Neural cell (in vitro differentiated cells): ENCODE results near the gene HEPACAM. TPM values are rescaled to one million over a fixed set of nuclear protein-coding genes. Genes with fewer than 3 reads are reported as not detected.

Experiments
- H2AFZ ChIP-seq: fragments of 200-600, 300-800 bp; sonication (generic), shearing (Covaris generic); 2 replicates; pipeline ENCODE4 v1.6.0; 2014; ENCODE audit warnings: low read depth, mild to moderate bottlenecking, antibody characterized with exemption, low read length, moderate library complexity
- H3F3A ChIP-seq: fragments of 200-600 bp; shearing (Covaris generic); 2 replicates; pipeline ENCODE4 v1.6.1; 2016; ENCODE audit warnings: mild to moderate bottlenecking, moderate library complexity, mixed read lengths, antibody characterized with exemption, low read length; ENCODE audit not compliant: insufficient read depth, poor library complexity, severe bottlenecking
- H3K27ac ChIP-seq: fragments of 200-600, 300-800 bp; sonication (generic), shearing (Covaris generic); 2 replicates; pipeline ENCODE4 v1.5.1; 2014; ENCODE audit warnings: mild to moderate bottlenecking, low read length, moderate library complexity
- H3K27me3 ChIP-seq: fragments of 300-800, 200-600 bp; sonication (generic), shearing (Covaris generic); 2 replicates; pipeline ENCODE4 v1.6.0; 2014; ENCODE audit warnings: mild to moderate bottlenecking, low read depth, low read length, moderate library complexity; ENCODE audit not compliant: insufficient read depth
- H3K36me3 ChIP-seq: fragments of 300-800, 200-600 bp; sonication (generic), shearing (Covaris generic); 2 replicates; pipeline ENCODE4 v1.5.1; 2014; ENCODE audit warnings: mild to moderate bottlenecking, antibody characterized with exemption, low read length, moderate library complexity; ENCODE audit not compliant: insufficient read depth
- H3K4me2 ChIP-seq: fragments of 300-800, 200-600 bp; sonication (generic), shearing (Covaris generic); 2 replicates; pipeline ENCODE4 v1.6.0; 2014; ENCODE audit warnings: mild to moderate bottlenecking, low read length
- H3K4me3 ChIP-seq: fragments of 300-800, 200-600 bp; sonication (generic), shearing (Covaris generic); 2 replicates; pipeline ENCODE4 v1.5.1; 2014; ENCODE audit warnings: mild to moderate bottlenecking, low read length, moderate library complexity
- H3K79me2 ChIP-seq: fragments of 200-600 bp; shearing (Covaris generic); replicated peaks from 2 replicates; pipeline ENCODE4 v1.6.0; 2014; ENCODE audit warnings: mild to moderate bottlenecking, low read length, moderate library complexity; ENCODE audit not compliant: insufficient read depth
- H3K9ac ChIP-seq: fragments of 300-800, 200-600 bp; sonication (generic), shearing (Covaris generic); 2 replicates; pipeline ENCODE4 v1.6.1; 2016; ENCODE audit warnings: mild to moderate bottlenecking, low read length, mixed read lengths
- H3K9me2 ChIP-seq: fragments of 200-600 bp; shearing (Covaris generic); 2 replicates; pipeline ENCODE4 v1.6.1; 2016; ENCODE audit warnings: mild to moderate bottlenecking, low read length, mixed read lengths; ENCODE audit not compliant: insufficient read depth
- H3K9me3 ChIP-seq: fragments of 200-600, 300-800 bp; sonication (generic), shearing (Covaris generic); 2 replicates; pipeline ENCODE4 v1.6.1; 2016; ENCODE audit warnings: mild to moderate bottlenecking, mixed run types, low read length, moderate library complexity, mixed read lengths
- H4K20me1 ChIP-seq: fragments of 200-600 bp; shearing (Covaris generic); 2 replicates; pipeline ENCODE4 v1.6.1; 2016; ENCODE audit warnings: mild to moderate bottlenecking, mixed run types; ENCODE audit not compliant: insufficient read depth
- CTCF ChIP-seq: fragments of 450-650 bp; IDR thresholded peaks from 2 replicates; pipeline ENCODE4 v1.5.1; 2014; ENCODE audit warnings: antibody characterized with exemption, mild to moderate bottlenecking, moderate library complexity; ENCODE audit not compliant: poor library complexity, severe bottlenecking
- EP300 ChIP-seq: fragments of 450-650 bp; conservative IDR thresholded peaks from 2 replicates; pipeline ENCODE4 v1.6.1; 2014; ENCODE audit warnings: antibody characterized with exemption, mild to moderate bottlenecking, moderate library complexity; ENCODE audit not compliant: poor library complexity, severe bottlenecking
- EZH2 ChIP-seq: fragments of 200-600, 300-800 bp; shearing (Covaris generic), sonication (generic); IDR thresholded peaks from 2 replicates; pipeline ENCODE4 v1.6.1; 2014; ENCODE audit warnings: antibody characterized with exemption, low read length, borderline replicate concordance, mild to moderate bottlenecking; ENCODE audit not compliant: insufficient read depth, poor library complexity, severe bottlenecking
- MXI1 ChIP-seq: fragments of 450-650 bp; conservative IDR thresholded peaks from 2 replicates; pipeline ENCODE4 v1.6.1; 2014; ENCODE audit warnings: antibody characterized with exemption, mild to moderate bottlenecking; ENCODE audit not compliant: poor library complexity, severe bottlenecking
- POLR2AphosphoS5 ChIP-seq: IDR thresholded peaks from 2 replicates; pipeline ENCODE4 v1.6.1; 2012
- RAD21 ChIP-seq: fragments of 450-650 bp; conservative IDR thresholded peaks from 2 replicates; pipeline ENCODE4 v1.6.1; 2014; ENCODE audit warnings: antibody characterized with exemption, mild to moderate bottlenecking, moderate library complexity
- REST ChIP-seq: IDR thresholded peaks from 2 replicates; pipeline ENCODE4 v1.6.1; 2012; ENCODE audit warnings: borderline replicate concordance
- SMC3 ChIP-seq: fragments of 450-650 bp; conservative IDR thresholded peaks from 2 replicates; pipeline ENCODE4 v1.6.1; 2014; ENCODE audit warnings: antibody characterized with exemption, mild to moderate bottlenecking, moderate library complexity; ENCODE audit not compliant: poor library complexity
- TAF1 ChIP-seq: IDR thresholded peaks from 2 replicates; pipeline ENCODE4 v1.6.1; 2012; ENCODE audit warnings: low read depth
- polyA plus RNA-seq: library from polyadenylated mRNA; depleted of rRNA; stranded (reverse); fragments of >200 nt; gene quantifications from 2 replicates; pipeline ENCODE4 v1.2.3, GENCODE V29; 2014

The HEPACAM gene
- polyA plus RNA-seq, 1 donor from 2014 or later: not detected

GRCh38 chr11:124961972-124962609 is 26.2 kb upstream of the HEPACAM start:
- H3K9me2 ChIP-seq: no peaks in the 10 kb centered on the region
- no peaks in the 10 kb centered on the region for H3K79me2 ChIP-seq
- H3K27me3 ChIP-seq: no peaks in the 10 kb centered on the region
- no peak overlapping the region for H3K4me3 ChIP-seq
- no peak overlapping the region for H3K27ac ChIP-seq
- no peak overlapping the region for H2AFZ ChIP-seq
- H3F3A ChIP-seq: no peaks in the 10 kb centered on the region
- peak; percentile 91 for TF ChIP-seq CTCF
- no peak for TF ChIP-seq POLR2AphosphoS5
- TF ChIP-seq RAD21: peak; percentile 94
- no peak for TF ChIP-seq MXI1
- peak; percentile 90 for TF ChIP-seq SMC3
- H3K9ac ChIP-seq: no peak overlapping the region
- H4K20me1 ChIP-seq: no peaks in the 10 kb centered on the region
- H3K9me3 ChIP-seq: no peaks in the 10 kb centered on the region
- no peaks in the 10 kb centered on the region for H3K36me3 ChIP-seq
- H3K4me2 ChIP-seq: no peak overlapping the region

- Histone ChIP-seq H3K4me3 (peak overlapping the region; percentile 78), H3K36me3 (no peaks in the 10 kb centered on the region), H3K9me2 (no peaks in the 10 kb centered on the region), H2AFZ (no peak overlapping the region), H3K4me2 (peak overlapping the region; percentile 100), H3K27ac (no peak overlapping the region), H4K20me1 (no peaks in the 10 kb centered on the region), H3K27me3 (no peaks in the 10 kb centered on the region), H3K79me2 (peaks cover 3% of the 10 kb centered on the region), H3F3A (no peaks in the 10 kb centered on the region), H3K9ac (peak overlapping the region; percentile 85), H3K9me3 (no peaks in the 10 kb centered on the region)
- TF ChIP-seq MXI1 (no peak), TAF1 (no peak), CTCF (no peak), POLR2AphosphoS5 (no peak), EZH2 (no peak), REST (no peak), EP300 (no peak), RAD21 (no peak), SMC3 (no peak)
These were observed 19.2 kb upstream of the HEPACAM start for GRCh38 chr11:124955035-124955434.
